CD4-positive, alpha-beta T cell treated with Interleukin-15 for 4 hours (primary cell): ENCODE measurements around the gene TPP2.

Experiments used
- DNase-seq: peaks from one replicate; pipeline ENCODE4 v3.0.0-alpha.2; 2020; ENCODE audit warnings: low spot score

Gene TPP2

GRCh38 chr13:102596147-102597028 is at the start of gene TPP2:
Gene TPP2 (plus strand): TSS chr13:102596986. CDS start chr13:102597039, 53 bp downstream.
- peak; percentile 97 for DNase-seq

DNA sequence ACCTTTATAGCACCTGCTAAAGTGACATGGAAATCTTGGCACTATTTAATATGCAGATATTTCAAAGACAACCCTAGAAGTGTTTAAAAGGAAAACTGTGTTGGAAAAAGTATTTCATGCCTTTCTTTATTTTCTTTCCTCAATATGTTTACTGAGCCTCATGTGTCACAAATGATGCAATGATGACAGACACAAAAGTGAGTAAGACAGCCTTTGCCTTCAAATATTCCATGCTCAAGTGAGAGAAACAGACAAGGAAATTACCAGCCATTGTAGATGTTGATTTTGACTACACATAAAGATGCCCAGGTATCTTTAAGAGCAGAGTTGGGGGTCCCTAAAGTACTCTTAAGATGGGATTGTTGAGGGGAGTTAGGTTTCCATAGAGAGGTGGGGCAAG is 48.0 kb upstream of the TPP2 start:
- DNase-seq = no peak

GRCh38 chr13:102550507-102550906 is 46.3 kb upstream of the TPP2 start:
- DNase-seq = no peak

GRCh38 chr13:102555914-102556553 is 40.8 kb upstream of the TPP2 start:
- peak; percentile 26 for DNase-seq

DNA sequence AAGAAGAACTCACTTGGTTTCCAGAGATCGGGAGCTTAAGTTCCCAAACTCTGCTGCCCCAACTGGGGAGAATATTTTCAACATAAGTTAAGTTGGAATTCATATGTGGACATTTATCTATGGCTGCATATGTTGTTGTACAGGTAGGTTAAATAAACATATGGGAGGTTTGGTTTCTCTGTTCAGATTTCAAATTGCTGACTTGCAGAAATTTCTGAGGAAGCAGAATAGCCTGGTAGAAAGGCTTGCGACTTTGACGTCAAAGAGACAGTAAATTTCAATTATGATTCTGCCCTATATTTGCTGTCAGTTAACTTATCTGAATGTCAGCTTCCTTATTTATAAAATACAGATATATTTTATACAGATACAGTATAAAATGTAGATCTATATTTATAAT is 40.0 kb upstream of the TPP2 start:
- no peak for DNase-seq

DNA sequence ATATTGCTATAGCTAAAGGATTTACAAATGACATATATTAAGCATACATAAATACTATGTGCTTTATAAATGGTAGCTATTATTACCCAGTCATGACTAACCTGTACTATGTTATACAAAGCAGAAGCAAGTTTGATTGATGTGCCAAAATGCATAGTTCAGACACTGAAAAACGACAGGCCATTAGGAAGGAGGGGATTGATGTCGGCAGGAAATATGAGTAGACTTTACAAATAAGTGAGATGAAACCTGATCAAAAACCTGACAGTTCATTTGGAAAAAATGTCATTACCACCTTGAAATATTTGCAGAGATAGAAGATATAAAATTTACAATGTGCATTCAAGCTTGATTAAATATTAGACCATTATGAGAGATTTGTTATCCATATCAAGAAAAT is 38.8 kb upstream of the TPP2 start:
- no peak for DNase-seq

- DNase-seq = no peak
These were observed 34.9 kb upstream of the TPP2 start for GRCh38 chr13:102561933-102562332.

- no peak for DNase-seq
These were observed 33.5 kb upstream of the TPP2 start for GRCh38 chr13:102563267-102563666.

DNA sequence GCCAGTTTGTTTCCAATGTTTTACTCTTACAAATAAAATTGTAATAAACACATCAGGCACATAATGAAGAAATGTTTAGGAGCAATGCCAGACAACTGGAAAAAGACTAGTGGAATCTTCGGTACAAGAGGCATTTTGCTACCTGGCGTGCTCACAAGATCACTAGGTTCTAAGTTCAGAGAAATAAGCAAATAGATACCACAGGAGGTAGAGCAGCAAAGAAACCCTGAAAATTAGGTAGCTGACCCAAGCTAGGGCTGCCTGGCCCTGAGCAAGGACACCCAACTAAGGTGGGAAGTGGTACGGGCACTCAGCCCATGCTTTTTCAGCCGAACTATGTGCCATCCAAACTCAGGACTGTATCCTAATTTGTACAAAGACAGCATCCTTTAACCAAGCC is 32.2 kb upstream of the TPP2 start:
- no peak for DNase-seq

DNA sequence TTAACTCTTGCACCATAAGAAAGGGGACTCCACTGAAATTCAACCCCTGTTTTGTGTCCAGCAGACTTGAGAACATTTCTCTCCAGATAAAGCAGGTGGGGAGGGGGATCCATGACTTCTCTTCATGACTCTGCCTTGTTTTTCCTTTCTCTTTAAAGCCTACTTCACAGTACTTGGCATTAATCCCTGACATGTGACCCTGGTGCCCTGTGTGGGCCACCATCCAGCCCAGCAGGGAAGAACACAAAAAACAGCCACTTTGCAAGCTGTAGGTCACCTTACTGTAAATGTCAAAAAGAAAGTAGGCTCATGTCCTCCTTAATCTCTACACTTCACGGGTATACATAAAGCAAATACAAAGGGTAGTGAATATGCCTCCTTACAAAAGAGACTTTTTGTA is 30.3 kb upstream of the TPP2 start:
- DNase-seq = no peak

DNA sequence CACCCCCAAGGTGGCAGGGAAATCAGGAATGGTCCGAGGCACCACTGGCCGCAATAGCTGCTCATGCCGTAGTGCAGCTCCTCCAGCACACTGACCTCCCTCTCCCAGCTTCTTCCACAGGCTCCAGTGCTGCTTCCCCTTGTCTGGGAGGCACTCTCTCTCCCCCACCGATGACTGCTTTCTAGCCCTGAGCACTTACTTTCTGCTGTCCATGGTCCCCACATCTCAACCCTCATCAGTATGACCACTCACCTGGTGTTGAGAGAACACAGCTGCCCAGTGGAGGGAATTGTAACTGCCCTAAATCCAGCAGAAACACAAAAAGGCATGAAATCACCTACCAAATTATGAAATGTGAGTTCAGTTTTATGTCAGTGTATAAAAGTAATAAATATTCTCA is 28.9 kb upstream of the TPP2 start:
- no peak for DNase-seq

DNA sequence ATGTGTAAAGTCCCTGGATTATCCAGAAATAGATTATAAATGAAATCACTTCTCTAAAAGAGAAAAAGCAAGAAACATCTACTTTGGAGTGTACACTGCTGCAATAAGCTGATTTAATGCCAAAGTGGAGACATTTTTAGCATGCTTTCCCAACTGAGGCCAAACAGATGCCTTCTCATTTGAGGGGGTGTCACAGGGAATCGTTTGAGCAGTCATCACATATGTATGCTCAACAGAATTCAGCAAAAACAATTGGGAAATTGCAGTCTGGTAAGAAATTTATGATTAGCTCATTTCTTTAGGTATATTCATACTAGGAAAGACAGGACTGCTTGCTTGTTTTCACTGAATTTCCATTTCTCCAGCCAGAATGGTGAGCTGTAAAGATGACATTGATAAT is 27.3 kb upstream of the TPP2 start:
- DNase-seq = no peak

GRCh38 chr13:102571075-102571474 is 25.7 kb upstream of the TPP2 start:
- DNase-seq = no peak

- DNase-seq = no peak
These were observed 24.5 kb upstream of the TPP2 start for GRCh38 chr13:102572323-102572722.

DNA sequence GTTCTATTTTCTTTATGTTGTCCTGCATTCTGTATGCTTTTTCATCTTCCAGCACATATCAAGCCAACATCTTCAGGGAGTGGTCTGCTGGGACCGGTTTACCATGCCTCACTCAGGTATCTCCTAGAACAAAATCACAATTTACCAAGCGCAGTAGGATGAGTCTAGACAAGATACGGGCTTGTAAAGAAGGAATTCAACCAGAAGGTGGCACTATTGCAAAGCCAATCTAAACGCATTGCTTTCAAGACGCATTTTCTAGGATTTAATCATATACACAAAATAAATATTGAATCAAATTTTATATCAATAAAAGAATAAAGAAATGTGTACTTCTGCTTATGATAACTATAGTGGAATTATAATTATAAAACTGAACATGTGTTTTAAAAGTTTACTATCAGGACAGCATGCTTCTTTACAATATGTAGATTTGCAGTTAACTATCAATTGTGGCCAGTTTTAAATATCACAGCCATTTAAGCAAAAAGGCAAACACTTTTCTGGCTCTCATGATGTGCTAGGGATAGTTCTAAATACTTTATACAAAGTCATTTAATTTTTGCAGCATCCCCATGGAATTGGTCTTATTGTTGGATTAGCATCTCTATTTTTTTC is 16.1 kb upstream of the TPP2 start:
- peak; percentile 77 for DNase-seq

DNA sequence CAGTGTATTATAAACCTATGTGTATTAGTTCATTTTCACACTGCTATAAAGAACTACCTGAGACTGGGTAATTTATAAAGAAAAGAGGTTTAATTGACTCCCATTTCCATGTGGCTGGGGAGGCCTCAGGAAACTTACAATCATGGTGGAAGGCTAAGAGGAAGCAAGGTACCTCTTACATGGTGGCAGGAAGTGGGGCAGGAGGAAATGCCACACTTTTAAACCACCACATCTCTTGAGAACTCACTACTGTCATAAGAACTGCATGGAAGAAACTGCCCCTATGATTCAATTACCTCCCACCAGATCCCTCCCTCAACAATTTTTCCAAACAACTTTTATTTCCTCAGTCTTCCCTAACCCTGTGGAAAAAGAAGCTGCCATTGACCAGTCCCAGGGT is 14.5 kb upstream of the TPP2 start:
- no peak for DNase-seq

DNA sequence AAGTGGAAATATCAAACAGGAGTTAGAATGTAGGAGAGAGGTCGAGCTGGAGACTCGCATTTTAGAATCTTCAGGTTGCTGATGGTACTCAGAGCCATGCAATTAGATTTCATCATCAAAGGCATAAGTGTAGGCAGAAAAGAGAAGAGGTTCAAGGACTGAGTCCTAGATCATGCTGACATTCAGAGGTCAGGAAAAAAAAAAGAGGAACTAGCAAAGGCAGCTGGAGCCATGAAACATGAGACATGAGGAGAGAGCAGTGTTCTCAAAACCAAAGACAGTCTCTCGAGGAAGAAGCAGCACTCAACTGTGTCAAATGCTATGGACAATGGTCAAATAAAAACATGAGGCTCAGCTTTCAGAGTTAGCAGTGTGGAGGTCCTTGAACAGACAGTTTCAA is 12.4 kb upstream of the TPP2 start:
- DNase-seq = no peak

DNA sequence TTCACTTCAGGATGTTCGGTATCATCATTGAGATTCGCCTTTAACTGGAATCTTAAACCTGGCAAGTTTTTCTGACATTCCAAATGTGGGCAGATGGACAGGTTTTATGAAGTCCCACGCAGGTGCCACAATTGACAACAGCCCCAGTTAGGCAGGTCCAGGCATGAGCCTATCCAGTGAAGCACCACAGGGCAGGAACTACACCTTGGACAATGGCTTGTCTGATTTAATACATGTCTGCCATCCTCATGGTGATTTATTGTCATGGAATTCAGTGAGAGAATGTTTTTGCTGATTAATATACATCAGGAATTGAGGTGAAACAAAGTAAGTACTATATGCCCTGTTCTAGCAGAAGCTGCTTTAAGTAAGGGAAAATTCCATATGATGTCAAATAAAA is 10.2 kb upstream of the TPP2 start:
- DNase-seq = no peak

GRCh38 chr13:102587916-102588315 is 8.9 kb upstream of the TPP2 start:
- no peak for DNase-seq

DNA sequence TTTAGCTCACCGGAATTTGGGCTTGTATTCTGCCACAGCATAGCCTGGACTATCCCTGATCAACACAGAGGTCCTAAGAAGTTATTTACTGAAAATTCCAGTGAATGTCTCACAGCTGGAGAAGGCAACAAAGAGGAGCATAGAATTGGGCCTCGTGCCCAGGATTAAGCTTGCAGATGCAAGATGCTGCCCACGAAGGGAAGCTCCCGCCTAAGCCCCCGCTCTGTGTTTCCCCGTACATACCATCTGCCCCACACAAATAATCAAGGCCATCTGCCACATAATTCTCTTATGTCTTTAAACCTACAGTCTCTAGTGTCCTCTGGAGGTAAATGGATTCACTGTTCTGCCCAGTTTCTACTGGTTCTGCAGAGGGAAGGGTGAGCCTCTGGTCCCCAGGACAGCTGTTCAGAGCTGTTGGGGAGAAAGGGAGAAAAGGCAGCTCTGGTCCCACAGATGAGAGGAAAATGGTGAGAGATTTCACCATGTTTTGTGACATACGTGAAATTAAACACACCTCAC is 7.4 kb upstream of the TPP2 start:
- DNase-seq = no peak

GRCh38 chr13:102591988-102592781 is 4.6 kb upstream of the TPP2 start:
- DNase-seq = peak; percentile 85

- DNase-seq = no peak
These were observed 3.3 kb upstream of the TPP2 start for GRCh38 chr13:102593466-102593865.
